ENCODE results near the gene CLN5. TPM values are rescaled to one million over a fixed set of nuclear protein-coding genes. Genes with fewer than 3 reads are reported as not detected.

Gene CLN5
- total RNA-seq, 2 donors from 2014 or later = 9.9 to 29.0 TPM

DNA sequence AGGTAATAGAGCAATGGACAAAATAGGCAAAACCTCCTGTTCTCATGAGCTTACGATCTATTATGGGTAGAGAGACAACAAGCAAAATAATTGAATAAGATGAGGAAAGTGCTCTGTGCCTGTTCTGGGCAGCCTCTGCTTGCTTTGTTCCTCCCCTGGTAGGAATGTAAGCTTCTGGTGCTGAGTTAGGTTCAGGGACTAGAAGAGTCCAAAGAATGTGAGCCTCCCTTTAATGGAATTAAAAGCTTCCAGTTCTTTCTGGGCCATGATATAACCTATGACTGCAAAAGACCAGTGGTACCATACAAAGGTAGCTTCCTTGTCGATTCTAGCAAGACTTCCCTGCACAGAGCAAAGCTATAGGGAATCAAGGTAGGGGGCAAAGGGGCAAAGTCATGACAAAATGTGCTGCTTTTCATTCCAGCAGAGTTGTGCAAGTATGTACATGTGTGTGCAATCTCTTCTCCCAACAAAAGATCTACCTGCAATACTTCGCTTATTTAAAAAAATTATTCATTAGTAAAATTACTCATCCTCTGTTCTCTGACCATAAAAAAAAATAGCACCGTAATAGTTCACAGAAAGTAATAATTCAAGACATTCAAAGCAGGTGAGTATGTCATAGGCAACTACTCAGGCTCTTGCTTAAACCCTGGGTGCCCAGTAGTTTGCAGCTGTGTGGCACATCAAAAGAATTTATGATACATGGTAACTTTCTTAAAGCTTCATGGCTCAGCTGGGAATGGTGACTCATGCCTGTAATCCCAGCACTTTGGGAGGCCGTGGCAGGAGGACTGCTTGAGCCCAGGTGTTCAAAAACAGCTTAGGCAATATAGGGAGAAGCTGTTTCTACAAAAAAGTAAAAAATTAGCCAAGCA is 22.2 kb upstream of the CLN5 start:
- Mint-ChIP-seq H3K4me1 (no peaks in the 10 kb centered on the region), H3K36me3 (ENCODE audit: low read depth) (no peaks in the 10 kb centered on the region), H3K27me3 (peaks cover 13% of the 10 kb centered on the region), H3K9me3 (no peaks in the 10 kb centered on the region), H3K4me3 (no peak overlapping the region), H3K27ac (no peak overlapping the region)
- no peak for ATAC-seq (replicated peaks)

DNA sequence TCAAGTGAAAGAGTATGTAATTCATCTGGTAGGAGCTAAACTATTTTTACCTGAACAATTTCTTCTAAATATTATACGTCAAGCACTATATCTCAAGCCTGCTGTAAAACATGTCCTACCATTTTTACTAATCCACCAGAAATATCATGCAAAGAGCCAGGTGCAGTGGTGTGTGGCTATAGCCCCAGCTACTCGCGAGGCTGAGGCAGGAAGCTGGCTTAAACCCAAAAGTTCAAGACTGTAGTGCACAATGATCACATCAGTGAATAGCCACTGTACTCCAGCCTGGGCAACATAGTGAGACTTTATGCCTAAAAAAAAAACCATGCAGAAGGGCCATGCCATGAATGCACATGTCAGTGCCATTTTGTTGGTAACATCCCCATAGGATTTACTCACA is 20.7 kb upstream of the CLN5 start:
- Mint-ChIP-seq H3K27me3 (peaks cover 13% of the 10 kb centered on the region), H3K27ac (no peak overlapping the region), H3K9me3 (no peaks in the 10 kb centered on the region), H3K4me3 (no peak overlapping the region), H3K4me1 (no peaks in the 10 kb centered on the region), H3K36me3 (ENCODE audit: low read depth) (no peaks in the 10 kb centered on the region)
- no peak for ATAC-seq (replicated peaks)

DNA sequence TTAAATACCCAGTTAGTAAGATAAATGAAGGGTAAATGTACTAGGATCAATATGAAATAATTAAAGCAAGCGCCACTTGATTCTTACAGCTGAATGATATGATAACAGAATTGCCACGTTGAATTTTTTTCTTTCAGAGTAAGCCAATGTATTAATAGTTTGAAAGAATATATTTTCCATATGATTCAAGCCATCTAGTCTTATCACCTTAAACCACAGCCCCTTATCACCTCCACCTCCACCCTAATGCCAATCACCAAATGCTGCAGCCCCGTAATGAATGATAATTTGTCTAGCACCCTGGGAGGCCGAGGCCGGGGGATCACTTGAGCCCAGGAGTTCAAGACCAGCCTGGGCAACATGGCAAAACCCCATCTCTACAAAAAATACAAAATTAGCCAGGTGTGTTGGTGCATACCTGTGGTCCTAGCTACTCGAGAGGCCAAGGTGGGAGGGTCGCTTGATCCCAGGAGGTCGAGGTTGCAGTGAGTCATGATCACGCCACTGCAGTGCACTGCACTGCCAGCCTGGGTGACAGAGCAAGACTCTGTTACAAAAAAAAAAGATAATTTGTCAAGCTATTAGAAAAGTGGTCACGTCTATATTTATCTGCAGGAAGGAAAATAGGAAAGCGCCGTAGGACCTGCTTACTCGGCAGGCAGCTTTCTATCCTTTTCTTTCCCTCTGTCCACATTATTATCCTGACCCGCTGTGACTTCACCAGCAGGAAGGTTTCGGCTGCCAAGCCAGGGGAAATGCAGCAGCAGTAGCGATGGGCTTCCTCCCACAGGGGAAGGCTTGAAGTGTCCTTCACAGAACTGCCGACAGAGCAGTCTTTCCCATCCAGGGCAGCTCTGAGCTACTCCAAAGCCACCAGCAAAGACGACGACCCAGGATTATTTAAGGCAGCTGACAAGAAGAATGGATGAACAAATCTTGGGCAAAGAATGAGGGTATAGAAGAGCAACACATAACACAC is 19.7 kb upstream of the CLN5 start:
- Mint-ChIP-seq H3K9me3 (no peaks in the 10 kb centered on the region), H3K27ac (no peak overlapping the region), H3K27me3 (peaks cover 17% of the 10 kb centered on the region), H3K36me3 (ENCODE audit: low read depth) (no peaks in the 10 kb centered on the region), H3K4me3 (no peak overlapping the region), H3K4me1 (peaks cover 6% of the 10 kb centered on the region)
- no peak for ATAC-seq (replicated peaks)

DNA sequence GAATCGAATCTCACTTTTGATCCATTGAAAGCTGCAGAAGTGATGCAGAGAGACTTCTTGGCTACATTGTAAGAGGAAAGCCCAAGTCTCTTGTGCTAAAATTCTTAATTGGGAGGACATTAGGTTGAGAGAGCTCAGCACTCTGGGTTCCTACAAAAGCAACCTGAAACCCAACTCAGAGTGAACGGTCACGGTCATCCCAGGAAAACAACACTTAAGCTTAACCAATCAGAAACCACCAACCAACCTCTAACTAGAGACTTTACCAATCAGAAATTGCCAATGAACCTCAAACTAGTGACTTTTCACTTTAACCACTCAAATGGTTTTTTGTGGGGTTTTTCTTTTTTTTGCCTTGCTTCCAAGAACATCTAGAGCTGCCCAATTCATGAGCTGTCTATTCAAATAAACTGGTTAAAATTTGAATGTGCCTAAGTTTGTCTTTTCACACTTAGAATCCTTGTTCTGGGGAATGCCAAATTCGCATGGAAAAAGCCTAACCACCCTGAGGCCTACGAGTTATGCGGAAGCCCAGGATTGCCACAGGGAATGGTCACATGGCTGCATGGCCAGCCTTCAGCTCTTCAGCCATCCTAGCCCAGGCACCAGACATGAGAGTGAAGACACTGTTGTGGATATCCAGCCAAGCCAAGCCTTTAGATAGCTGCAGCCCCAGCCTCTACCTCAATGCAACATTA is 17.8 kb upstream of the CLN5 start:
- Mint-ChIP-seq H3K9me3 (no peaks in the 10 kb centered on the region), H3K36me3 (ENCODE audit: low read depth) (no peaks in the 10 kb centered on the region), H3K27ac (no peak overlapping the region), H3K4me3 (peak overlapping the region; percentile 16), H3K4me1 (peaks cover 6% of the 10 kb centered on the region), H3K27me3 (peaks cover 15% of the 10 kb centered on the region)
- peak; percentile 70 for ATAC-seq (replicated peaks)

DNA sequence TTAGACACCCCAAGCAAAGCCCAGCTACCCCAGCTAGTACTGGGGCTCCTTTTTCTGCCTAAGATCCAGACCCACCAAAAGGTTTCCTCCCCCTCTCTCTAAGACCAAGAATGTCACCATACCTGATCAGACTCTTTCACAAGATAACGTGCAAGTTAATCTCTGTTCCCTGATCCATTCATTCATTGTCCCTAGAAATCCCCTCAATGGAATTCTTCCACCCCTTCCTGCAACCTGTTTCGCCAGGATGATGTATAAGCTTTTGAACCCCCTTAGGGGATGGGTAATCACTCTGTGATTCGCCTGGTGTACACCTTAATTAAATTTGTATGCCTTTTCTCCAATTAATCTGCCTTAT is 17.3 kb upstream of the CLN5 start:
- H3K36me3 Mint-ChIP-seq (ENCODE audit: low read depth) = no peaks in the 10 kb centered on the region
- no peak for ATAC-seq (replicated peaks)
- H3K4me3 Mint-ChIP-seq = no peak overlapping the region
- H3K27ac Mint-ChIP-seq = no peak overlapping the region
- peaks cover 12% of the 10 kb centered on the region for H3K27me3 Mint-ChIP-seq
- no peaks in the 10 kb centered on the region for H3K9me3 Mint-ChIP-seq
- peaks cover 6% of the 10 kb centered on the region for H3K4me1 Mint-ChIP-seq

DNA sequence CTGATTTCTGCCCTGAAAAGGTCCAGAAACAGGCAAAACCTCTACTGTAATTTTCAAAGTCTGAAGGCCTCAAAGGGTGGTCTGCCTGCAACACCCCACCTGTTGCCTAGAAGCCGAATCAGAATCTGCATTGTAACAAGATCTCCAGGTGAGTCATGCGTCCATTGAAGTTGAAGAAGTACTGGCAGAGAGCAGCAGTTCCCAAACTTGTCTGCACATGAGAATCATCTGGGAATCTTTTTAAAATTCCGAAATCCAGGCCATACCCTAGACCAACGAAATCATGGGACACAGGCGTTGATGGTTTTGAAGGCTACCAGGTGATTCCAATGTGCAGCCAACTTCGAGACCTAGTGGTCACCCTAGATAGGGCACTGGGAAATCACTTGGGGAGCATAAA is 16.0 kb upstream of the CLN5 start:
- Mint-ChIP-seq H3K27ac (no peak overlapping the region), H3K27me3 (peaks cover 16% of the 10 kb centered on the region), H3K36me3 (ENCODE audit: low read depth) (no peaks in the 10 kb centered on the region), H3K4me1 (peaks cover 6% of the 10 kb centered on the region), H3K4me3 (no peak overlapping the region), H3K9me3 (no peaks in the 10 kb centered on the region)
- no peak for ATAC-seq (replicated peaks)

DNA sequence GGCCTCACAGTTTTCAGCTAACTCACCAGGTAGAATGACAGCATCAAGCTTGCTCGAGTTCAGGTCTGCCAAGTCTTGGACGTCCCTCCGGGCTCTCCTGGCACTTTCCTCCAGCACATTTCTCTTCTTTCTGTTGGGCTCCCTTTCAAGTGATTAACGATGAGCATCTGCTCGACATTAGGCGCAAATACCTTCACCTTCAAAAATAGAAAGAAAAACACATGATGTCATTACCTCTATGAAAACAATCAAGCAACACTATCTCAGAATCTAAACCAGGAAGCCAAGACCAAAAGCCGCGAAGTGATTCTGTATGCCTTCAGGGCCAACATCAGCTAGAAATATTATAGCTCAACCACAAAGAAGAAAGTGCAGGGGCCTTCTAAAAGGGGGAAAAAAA is 15.4 kb upstream of the CLN5 start:
- no peaks in the 10 kb centered on the region for H3K9me3 Mint-ChIP-seq
- peaks cover 6% of the 10 kb centered on the region for H3K4me1 Mint-ChIP-seq
- ATAC-seq (replicated peaks) = no peak
- H3K4me3 Mint-ChIP-seq = peak overlapping the region; percentile 15
- peaks cover 20% of the 10 kb centered on the region for H3K27me3 Mint-ChIP-seq
- no peaks in the 10 kb centered on the region for H3K36me3 Mint-ChIP-seq (ENCODE audit: low read depth)
- no peak overlapping the region for H3K27ac Mint-ChIP-seq

DNA sequence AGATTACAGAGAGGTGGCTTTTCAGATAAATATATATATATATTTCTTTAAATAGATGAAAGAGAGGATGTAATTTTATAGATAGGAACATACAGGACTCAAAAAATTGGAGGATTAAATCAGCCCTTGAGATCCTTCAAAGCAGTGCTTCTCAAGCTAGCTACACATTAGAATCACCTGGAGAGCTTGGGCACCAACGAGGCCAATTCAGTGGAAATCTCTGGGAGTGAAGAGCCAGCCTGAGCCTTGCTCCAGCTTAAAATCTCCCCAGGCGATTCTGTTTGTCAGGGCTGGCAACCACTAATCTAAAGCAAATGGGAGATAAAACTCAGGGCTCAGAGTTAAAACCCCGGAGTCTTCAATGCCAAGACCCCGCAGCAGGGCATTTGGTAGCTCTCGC is 15.0 kb upstream of the CLN5 start:
- H3K4me1 Mint-ChIP-seq = peaks cover 6% of the 10 kb centered on the region
- no peak for ATAC-seq (replicated peaks)

DNA sequence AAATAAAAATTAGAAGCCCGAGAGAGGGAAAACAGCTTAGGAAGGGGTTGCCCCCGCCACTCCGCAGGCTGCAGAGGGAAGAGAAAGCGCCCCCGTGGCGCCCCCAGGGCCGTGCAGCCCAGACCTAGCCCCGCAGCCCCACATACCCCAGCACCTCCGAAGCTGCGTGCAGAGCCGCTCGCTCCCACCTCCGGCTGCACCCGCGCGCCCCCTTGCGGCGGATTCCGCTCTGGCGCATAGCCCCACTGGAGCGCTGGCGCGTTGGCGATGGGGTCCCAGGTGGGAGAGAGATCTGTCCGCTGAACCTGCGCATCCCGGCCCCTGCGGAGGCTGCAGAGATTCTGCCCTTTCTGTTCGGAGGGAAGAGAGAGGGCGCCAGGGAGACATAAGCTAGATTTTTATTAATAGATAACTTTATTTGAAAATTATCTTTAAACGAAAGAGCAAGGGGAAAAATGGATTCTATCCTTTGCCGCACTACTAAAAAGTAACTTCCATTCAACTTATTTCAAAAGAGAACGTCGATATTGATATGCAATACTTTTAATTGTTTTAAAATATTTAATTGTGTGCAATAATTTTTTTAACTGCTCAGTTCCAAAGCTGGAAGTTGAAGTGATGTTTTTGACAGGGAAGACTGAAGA is 11.7 kb upstream of the CLN5 start:
- Mint-ChIP-seq H3K4me1 (peaks cover 6% of the 10 kb centered on the region), H3K27me3 (peaks cover 22% of the 10 kb centered on the region), H3K9me3 (no peaks in the 10 kb centered on the region)

More for the DNA sequence above, 15.0 kb upstream of the CLN5 start:
- Mint-ChIP-seq H3K27me3 (peaks cover 22% of the 10 kb centered on the region), H3K36me3 (ENCODE audit: low read depth) (no peaks in the 10 kb centered on the region), H3K9me3 (no peaks in the 10 kb centered on the region), H3K4me3 (peak overlapping the region; percentile 15), H3K27ac (no peak overlapping the region)

DNA sequence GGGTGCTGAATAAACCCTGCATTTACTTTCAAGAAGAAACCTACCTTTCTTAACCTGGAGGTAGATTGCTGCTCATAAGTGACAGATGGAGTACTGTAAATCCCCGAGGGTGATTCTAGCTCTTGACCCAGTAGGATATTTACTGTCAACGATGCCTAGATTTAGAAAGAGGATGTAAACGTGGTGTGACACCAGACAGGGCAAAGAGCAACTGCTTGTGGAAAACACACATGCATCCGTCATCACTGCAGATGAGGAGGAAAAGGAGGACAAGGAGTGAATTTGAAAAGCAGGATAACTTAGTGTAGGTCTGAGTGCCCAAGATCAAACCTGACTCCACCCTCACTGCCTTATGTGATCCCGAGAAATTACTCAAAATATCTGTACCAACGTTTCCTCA is 9.8 kb upstream of the CLN5 start:
- Mint-ChIP-seq H3K4me3 (no peak overlapping the region), H3K27me3 (peaks cover 19% of the 10 kb centered on the region), H3K36me3 (ENCODE audit: low read depth) (no peaks in the 10 kb centered on the region), H3K9me3 (no peaks in the 10 kb centered on the region), H3K4me1 (no peaks in the 10 kb centered on the region), H3K27ac (no peak overlapping the region)
- ATAC-seq (replicated peaks) = no peak

More for the DNA sequence above, 11.7 kb upstream of the CLN5 start:
- H3K4me3 Mint-ChIP-seq = peak overlapping the region; percentile 58
- ATAC-seq (replicated peaks) = peak; percentile 100
- H3K27ac Mint-ChIP-seq = no peak overlapping the region
- H3K36me3 Mint-ChIP-seq (ENCODE audit: low read depth) = no peaks in the 10 kb centered on the region

DNA sequence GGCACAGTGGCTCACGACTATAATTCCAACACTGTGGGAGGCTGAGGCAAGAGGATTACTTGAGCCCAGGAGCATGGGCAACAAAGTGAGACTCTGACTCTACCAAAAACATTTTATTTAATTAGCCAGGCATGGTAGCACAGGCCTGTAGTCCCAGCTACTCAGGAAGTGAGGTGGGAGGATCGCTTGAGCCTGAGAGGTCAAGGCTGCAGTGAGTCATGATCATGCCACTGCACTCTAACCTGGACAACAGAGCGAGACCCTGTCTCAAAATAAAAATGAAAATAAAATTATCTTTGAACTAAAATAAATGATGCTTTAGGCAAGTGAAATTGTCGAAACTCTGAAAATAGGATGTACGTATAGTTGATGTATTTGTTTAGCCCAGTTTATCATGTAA is 8.2 kb upstream of the CLN5 start:
- no peaks in the 10 kb centered on the region for H3K9me3 Mint-ChIP-seq
- H3K4me3 Mint-ChIP-seq = no peak overlapping the region
- ATAC-seq (replicated peaks) = no peak
- no peak overlapping the region for H3K27ac Mint-ChIP-seq
- H3K27me3 Mint-ChIP-seq = peaks cover 19% of the 10 kb centered on the region
- no peaks in the 10 kb centered on the region for H3K36me3 Mint-ChIP-seq (ENCODE audit: low read depth)
- H3K4me1 Mint-ChIP-seq = no peaks in the 10 kb centered on the region

DNA sequence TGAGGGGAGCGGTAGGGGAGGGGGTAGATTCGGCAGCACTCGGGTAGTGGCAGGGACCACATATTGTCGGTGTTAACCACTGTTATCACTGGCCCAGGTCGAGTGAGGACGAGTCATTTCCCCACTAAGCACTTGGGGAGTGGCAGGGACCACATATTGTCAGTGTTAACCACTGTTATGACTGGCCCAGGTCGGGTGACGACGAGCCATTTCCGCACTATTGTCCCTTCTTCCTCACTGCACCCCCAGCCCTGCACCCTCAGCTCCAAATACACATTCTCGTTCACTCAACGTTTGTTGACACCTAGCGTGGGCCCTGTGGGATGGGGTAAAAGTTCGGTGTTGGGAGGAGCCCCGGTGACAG is 467 bp upstream of the CLN5 start:
- Mint-ChIP-seq H3K9me3 (no peaks in the 10 kb centered on the region), H3K27me3 (no peaks in the 10 kb centered on the region), H3K4me1 (peaks cover 15% of the 10 kb centered on the region), H3K36me3 (ENCODE audit: low read depth) (peaks cover 42% of the 10 kb centered on the region), H3K27ac (peak overlapping the region; percentile 98), H3K4me3 (peak overlapping the region; percentile 95)
- peak; percentile 86 for ATAC-seq (replicated peaks)

DNA sequence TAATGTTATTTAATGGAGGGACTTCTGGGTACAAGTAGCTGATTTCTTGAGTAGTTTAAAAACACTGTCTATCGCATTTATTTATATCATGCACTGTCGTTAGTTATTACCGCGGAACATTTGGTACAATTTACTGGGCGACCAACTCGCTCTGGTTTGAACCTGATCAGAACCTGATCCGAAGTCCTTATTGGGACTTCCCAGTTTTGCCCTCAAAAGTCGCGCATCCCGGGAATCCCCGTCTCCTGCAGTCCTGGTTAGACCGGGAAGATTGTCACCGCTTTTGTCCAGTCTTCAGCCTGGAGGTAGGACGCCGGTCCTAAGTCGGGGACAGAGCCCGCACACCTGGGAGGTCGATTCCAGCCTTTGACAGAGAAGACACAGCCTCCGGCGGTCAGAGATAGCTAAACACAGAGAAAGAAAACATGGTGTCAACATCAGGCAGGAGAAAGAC is 694 bp downstream of the CLN5 start:
- H3K36me3 Mint-ChIP-seq (ENCODE audit: low read depth) = peaks cover 53% of the 10 kb centered on the region
- H3K4me1 Mint-ChIP-seq = peaks cover 20% of the 10 kb centered on the region
- no peaks in the 10 kb centered on the region for H3K27me3 Mint-ChIP-seq
- H3K4me3 Mint-ChIP-seq = peak overlapping the region; percentile 95
- H3K27ac Mint-ChIP-seq = peak overlapping the region; percentile 98
- H3K9me3 Mint-ChIP-seq = no peaks in the 10 kb centered on the region
- ATAC-seq (replicated peaks) = no peak

DNA sequence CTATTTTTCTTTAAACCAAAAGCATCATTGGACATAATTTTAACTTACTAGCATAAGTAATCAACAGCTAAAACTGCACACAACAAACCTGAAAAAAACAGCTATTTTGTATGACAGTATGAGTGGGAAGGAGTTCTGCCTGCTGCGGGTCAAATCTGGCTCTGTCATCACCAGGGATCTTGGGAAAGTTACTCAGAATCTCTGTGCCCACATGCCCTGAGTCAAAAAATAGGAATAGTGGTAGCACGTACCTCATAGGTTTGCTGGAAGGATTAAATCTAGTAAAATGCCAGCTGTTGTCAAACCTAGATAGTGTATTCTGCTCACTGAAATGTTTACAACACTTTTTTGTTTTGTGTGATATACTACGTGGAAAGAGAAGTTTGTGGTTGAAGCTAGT is 1.1 kb downstream of the CLN5 start:
- ATAC-seq (replicated peaks) = no peak
- Mint-ChIP-seq H3K27me3 (no peaks in the 10 kb centered on the region), H3K36me3 (ENCODE audit: low read depth) (peaks cover 58% of the 10 kb centered on the region), H3K4me1 (peaks cover 20% of the 10 kb centered on the region), H3K9me3 (no peaks in the 10 kb centered on the region), H3K4me3 (peak overlapping the region; percentile 95), H3K27ac (peak overlapping the region; percentile 98)
